ENCODE measurements around the gene RTEL1.
"Not testable (repeated sequence)": the region's sequence is repeated elsewhere in the genome, so short reads cannot be mapped to it uniquely, and the experiment has no call there.

Gene RTEL1

DNA sequence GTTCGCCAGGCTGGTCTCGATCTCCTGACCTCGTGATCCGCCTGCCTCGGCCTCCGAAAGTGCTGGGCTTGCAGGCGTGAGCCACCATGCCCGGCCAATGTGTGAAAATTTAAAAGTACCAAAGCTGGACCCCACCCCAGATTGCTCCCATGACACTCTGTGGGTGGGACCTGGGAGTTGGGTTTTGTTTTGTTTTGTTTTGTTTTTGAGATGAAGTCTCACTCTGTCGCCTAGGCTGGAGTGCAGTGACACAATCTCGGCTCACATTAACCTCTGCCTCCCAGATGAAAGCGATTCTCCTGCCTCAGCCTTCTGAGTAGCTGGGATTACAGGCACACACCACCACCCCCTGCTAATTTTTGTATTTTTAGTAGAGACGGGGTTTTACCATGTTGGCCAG, 13.6 kb downstream of the RTEL1 start:
- not testable (repeated sequence) for DNase-seq

DNA sequence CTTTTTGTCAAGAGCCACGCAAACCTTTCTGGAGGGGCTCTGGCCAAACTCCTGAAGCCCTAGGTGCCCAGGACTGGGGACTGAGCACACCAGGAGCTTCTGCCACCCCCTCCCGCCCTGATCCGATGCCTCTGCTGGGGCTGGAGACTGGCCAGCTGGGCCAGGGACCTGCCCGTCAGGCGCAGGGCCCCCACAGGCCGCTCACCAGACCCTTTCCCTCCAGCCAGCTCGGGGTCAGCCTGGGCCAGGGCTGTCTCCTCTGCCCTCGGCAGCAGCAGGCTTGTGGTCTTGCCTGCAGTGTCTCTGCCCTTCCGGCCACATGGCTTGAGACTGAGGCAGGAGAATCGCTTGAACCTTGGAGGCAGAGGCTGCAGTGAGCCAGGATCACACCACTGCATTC, 14.6 kb downstream of the RTEL1 start:
- DNase-seq: no peak

DNA sequence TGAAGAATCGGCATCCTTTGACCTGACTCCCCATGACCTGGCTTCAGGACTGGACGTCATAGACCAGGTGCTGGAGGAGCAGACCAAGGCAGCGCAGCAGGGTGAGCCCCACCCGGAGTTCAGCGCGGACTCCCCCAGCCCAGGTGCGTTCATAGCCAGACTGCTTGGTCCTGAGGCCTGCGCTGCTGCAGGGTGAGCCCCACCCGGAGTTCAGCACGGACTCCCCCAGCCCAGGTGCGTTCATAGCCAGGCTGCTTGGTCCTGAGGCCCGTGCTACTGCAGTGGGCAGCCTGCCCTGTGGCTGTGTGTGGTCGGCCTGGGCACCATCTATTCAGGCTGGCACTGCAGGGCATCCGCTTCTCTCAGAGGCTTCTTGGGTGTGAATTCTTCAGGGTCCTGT, 15.8 kb downstream of the RTEL1 start:
- DNase-seq: no peak

DNA sequence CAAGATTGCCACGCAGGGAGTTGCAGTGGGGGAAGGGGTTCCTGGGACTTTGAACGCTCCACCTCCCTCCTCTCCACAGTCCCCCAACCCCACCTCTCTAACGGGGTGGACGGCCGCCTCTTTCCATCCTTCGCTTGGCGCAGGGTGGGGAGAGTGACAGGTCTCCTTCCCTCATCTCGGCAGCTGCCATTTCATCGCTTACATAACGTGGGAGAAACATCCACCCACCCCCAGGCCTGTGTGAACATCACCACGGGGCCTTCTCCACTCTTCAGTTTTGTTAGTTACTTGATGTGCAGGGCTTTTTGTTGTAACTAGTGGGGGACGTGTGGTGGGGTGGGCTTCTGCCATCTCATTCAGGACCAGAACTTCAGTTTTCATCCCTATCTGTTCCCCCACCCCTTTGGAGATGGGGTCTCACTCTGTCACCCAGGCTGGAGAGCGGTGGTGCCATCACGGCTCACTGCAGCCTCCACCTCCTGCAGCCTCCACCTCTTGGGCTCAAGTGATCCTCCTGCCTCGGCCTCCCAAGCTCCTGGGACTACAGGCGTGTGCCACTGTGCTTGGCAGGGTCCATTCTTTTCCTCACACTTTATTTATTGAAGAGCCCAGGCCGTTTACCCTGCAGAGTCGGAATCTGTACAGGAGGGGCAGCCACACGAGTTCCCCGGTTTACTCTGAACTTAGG, 17.7 kb downstream of the RTEL1 start:
- no peak for DNase-seq

DNA sequence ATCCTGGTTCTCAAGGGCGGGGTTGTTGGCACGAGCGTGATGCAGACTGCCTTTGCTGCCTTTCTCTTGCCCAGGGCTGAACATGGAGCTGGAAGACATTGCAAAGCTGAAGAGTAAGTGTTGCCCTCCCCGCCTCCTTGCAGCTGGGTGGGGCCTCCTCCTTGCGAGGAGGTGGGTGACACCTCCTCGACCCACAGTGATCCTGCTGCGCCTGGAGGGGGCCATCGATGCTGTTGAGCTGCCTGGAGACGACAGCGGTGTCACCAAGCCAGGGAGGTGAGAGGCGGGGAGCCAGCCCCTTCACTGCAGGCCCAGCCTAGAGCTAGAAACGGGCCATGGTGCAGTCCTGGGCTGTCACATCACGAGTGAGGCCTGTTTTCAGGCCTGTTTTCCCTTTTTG, 20.0 kb downstream of the RTEL1 start:
- DNase-seq: no peak

DNA sequence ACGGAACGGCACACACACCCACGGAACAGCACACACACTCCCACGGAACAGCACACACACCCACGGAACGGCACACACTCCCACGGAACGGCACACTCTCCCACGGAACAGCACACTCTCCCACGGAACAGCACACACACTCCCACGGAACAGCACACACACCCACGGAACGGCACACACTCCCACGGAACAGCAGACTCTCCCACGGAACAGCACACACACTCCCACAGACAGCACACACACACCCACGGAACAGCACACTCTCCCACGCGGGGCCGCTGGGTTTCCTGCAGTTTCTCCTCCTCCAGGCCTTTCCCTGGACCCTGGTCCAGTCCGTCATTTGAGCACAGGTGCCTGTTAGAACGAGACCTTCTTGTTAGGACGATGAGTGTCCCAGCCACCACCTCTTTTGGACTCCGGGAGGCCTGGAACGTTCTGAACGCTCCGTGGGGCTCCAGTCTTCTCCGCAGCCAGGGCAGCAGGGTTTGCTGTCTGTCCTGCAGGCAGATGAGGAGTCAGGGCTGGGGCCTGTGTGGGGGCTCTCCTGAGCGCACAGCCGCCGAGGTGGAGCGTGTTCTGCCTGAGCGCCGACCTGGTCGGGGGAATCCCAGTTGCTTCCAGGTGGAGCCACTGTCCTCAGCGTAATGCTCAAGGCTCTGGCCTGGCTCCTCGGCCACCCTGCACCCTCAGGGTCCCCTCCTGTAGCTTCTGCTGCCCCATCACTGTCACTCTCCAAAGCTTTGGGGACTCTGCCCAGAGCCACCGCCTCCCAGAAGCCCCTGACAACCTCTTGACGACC, 20.8 kb downstream of the RTEL1 start:
- DNase-seq: no peak

DNA sequence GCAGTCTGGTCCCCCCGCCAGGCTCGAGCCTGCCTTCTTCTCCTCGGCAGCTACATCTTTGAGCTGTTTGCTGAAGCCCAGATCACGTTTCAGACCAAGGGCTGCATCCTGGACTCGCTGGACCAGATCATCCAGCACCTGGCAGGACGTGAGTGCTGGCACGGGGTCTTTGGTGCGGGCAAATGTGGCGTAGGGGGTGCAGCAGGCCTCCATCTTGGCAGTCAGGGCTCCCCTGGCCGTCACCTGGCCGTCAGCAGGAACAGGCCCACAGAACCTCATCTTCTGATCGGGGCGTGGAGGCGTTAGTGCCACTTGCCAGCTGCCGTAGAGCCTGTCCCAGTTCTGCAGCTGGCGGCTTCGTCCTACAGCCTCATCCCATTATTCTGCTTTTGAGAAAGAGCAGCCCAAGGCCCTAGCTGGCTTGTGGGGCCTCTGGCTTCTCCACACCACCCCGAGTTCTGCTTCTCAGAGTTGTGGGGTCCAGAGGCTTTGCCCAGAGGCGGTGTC, 21.7 kb downstream of the RTEL1 start:
- no peak for DNase-seq

DNA sequence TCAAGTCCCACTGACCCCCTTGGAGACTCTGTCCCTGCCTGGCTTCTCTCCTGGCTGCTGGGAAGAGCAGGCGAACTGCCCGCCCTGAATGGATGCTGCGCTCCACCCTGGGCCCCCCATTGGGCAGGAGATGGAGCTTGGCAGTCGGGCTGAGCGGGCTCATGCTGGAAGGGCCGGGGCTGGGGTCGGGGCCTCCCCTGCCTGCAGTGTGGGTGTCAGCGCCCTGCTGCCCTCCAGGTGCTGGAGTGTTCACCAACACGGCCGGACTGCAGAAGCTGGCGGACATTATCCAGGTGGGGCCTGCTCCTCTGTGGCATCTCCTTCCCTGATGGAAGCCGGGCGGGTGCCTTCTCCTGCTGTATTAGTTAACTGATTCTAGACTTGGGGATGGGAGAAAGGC, 22.3 kb downstream of the RTEL1 start:
- no peak for DNase-seq

DNA sequence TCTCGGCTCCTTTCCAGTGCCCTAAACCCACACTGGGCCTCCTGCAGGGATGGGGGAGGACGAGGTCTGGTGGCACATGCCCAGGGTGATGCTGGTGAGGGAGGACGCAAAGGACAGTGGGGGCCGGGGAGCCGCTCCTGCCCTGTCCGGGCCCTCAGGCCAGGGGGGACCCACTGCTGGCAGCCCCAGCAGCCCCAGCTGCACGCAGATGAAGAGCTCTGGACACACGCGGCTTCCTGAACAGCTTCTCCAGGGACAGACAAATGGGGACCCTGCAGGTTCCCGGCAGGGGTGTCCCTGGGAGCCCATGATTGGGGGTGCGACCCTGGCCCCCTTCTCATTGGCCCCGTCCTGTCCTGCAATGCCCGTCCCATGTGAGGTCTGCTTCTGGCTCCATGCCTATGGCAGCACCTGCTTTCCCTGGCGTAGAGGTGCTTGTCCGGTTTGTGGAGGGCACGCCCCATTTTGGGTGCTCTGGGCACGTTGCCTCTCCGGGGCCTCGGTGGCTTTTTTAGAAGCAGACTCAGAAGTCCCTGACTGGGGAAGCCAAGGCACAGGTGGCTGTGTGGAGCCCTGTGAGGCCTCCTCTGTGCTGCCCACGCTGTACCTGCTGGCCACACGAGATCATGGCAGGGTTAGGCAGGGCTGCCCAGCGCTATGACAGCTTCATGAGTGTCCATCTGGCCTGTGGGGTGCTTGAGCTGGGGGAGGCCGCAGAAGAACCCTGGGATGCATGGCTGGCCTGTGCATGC, 22.9 kb downstream of the RTEL1 start:
- no peak for DNase-seq

DNA sequence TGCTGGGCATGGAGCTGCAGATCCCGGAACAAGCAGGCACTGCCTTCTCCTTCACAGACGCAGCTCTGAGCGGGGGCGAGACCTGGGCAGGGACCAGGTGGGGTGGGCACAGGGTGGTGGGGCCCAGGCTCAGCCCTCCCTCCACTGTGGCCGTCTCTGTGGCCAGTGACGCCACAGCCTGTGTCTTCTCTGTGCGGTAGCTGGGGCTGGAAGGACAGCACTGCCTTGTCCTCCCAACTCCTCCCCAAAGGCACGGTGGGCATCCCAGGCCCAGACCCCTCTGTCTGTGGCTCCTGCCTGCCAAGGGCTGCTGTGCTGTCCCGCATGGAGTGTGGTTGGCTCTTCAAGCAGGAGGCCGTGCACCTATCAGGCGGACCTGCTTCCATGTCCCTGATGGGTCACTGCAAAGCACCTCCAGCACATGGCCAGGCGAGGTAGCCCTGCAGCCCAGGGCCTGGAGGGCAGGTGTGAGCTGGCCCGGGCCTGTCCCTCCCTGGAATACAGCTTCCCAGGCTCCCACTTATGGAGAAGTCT, 23.6 kb downstream of the RTEL1 start:
- DNase-seq: no peak

DNA sequence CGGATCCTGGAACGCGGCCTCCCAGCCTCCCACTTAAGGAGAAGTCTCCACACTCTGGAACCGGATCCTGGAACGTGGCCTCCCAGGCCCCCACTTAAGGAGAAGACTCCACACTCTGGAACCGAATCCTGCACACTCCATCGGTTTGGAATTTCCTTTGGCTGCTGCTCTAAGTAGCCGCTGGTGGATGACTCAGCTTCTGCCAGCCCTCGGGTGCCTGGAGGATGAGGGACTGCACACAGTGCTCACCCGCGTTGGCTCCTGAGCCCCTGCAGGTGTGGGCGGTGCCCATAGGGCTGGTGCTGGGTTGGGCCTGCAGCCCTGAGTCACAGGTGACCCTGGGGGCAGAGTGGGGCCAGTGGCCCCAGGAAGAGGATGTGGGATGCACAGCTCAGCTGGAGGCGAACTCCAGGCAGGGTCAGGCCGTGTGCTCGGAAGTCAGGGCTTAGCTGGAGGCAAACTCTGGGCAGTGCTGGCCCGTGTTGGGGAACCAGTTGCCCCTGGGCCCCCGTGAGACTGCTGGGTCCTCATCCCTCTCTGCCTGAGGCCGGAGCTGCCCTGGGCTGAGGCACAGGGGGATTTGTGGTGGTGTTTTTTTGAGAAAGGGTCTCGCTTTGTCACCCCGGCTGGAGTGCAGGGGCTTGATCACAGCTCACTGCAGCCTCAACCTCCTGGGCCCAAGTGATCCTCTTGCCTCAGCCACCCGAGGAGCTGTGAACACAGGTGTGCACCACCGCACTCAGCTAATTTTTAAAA, 24.4 kb downstream of the RTEL1 start:
- DNase-seq: no peak

DNA sequence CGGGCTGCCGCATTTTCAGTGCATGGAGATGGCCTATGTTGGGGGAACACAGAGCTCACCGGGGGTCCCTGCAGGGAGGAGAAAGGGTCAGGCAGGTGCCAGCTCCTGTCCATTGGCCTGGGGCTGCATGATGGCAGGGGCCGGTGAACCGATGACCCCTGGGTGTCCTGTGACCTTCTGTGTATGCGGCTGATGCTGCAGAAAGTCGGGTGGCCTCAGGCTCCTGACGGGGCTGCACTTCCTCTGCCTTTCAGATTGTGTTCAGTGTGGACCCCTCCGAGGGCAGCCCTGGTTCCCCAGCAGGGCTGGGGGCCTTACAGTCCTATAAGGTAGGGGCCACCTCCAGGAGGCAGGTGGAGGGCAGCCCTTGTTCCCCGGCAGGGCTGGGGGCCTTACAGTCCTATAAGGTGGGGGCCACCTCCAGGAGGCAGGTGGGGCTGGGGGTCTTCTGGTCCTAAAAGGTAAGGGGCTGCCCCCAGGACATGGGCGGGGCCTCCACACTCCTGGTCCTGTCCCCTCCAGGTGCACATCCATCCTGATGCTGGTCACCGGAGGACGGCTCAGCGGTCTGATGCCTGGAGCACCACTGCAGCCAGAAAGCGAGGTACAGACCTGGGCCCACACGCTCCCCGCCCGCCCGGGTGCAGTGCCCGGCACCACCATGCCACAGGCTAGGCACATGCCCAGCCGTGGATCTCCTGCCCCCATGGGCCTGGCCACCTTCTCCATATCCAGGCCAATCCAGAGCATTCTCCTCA, 27.3 kb downstream of the RTEL1 start:
- no peak for DNase-seq

DNA sequence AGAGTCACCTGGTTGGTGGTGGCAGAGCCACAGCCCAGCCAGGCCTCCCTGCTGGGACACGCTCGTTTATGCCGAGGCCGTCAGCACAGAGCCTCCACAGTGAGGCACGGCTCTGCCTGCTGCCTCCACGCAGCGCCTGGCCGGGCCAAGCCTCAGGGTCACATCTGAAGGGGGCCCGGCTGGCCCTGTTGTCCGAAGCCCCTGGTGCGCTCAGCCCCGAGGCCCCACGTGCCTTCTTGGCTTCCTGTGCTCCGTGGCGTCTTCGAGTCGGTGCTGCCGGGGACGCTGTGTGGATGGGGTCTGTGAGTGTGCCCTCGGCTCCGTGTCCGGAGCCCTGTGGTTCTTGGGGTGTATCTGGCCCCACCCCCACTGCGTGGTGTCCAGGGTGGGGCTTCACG, 28.0 kb downstream of the RTEL1 start:
- DNase-seq: no peak

DNA sequence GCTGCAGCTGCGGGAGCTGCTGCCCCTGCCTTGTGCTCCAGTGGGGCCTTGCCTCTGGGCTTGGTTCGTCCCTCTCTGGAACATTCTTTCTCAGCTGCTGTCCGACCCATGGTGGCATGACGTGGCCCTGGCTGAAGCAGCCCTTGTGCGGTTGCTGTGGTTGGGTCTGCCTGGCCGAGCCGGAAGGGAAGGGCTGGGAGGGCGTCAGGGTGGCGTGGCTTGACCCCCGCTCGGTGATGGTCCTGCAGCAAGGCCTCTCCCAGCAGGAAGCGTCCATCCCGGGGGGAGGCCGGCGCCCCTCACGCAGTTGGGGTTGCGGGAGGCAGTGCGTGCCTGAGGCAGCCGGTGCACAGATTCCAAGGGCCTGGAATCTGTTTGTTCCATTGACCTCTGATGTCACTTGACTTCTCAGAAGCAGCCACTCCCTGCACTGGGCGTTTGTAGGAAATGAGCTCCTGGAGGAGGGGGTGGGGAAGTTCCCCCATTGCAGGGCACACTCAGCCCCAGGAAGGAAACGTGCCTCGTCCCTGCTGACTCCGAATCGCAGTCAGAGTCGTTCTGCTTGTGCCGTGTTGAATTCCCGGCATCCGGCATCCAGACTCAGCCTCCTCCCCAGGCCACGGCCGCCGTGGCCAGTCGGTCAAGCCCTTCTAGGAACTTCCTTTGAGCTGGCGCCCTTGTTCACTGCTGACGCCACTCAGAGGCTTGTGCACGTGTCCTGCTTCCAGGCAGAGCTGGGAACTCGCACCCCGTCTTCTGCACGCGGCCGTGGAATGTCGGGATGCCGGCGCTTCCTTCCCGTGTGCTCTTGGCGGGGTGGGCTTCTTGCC, 28.6 kb downstream of the RTEL1 start:
- DNase-seq: no peak

DNA sequence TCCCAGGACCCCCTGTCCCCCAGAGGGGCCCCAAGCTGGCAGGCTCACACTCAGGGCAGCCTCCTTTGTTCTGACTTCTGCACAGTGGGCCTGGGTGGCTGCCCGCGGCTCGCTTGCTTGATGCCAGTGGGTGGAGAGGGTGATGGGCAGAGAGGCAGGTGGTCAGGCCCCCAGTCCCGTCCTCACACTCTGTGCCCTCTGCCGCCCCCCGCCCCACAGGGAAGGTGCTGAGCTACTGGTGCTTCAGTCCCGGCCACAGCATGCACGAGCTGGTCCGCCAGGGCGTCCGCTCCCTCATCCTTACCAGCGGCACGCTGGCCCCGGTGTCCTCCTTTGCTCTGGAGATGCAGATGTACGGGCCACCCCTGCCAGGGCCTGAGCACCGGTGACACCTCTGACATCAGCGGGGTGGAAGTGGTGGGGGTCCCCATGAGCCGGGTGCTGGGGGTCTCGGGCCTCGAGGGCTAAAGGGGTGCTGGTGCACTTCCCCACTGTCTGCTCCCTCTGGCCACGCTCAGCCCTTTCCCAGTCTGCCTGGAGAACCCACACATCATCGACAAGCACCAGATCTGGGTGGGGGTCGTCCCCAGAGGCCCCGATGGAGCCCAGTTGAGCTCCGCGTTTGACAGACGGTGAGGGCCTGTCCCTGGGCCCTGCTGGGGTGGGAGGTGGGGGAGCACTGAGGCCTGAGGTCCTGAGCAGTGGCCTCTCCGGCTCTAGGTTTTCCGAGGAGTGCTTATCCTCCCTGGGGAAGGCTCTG, 29.5 kb downstream of the RTEL1 start:
- no peak for DNase-seq

DNA sequence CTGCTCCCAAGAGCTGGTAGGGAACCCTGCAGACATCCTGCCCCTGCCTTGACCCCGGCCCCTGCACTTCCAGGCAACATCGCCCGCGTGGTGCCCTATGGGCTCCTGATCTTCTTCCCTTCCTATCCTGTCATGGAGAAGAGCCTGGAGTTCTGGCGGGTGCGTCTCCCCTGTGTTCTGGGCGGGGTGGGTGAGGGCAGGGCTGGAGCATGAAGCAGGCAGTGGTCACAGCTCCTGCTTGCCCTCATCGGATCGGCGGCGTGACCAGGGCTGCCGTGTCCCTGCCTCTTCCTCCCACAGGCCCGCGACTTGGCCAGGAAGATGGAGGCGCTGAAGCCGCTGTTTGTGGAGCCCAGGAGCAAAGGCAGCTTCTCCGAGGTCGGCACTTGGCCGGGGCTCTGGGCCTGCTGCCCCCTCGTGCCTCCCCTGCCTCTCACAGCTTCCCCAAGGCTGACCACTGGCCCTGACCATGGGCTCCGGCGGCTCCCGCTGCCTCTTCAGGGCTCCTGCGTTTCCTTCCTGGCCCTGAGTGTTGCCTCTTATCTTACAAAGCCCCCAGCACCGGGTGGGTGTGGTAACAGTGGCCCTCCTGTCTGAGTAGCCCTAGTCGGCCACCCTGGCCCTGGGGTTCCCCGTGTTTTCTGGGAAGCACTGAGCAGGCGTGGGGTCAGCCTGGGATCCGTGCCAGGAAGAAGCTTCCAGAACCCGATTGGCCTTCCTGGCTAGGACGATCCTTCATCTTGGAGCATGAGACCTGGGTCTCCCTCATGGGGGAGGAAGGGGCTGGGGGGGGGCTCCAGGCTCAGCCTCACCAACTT, 30.3 kb downstream of the RTEL1 start:
- no peak for DNase-seq

DNA sequence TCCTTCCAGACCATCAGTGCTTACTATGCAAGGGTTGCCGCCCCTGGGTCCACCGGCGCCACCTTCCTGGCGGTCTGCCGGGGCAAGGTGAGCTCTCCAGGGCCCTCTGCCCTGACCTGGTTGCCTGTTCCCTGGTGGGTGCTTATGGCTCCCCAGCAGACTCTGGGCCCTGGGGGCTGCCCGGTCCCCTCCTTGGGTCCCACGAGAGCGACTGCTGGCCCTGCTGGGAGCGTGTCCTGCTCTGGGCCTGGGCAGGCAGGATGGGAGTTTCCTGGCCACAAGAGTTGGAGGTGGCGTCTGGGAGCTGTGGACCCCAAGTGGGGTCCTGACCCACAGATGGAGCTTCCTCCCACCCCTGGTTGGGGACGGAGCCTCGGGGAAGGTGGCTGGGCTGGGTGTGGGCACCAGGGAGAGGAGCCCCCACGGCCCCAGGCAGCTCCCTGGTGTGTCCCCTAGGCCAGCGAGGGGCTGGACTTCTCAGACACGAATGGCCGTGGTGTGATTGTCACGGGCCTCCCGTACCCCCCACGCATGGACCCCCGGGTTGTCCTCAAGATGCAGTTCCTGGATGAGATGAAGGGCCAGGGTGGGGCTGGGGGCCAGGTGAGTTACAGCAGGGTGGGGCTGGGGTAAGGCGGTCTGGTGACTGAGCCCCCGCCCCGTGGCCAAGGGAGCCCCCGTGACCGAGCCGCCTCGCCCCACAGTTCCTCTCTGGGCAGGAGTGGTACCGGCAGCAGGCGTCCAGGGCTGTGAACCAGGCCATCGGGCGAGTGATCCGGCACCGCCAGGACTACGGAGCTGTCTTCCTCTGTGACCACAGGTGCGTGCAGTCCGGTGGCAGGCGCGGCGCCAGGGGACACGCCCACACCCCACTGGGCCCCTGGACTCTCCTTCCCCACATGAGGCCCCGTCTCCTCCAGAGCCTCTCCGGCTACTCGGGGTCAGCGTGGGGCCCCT, 31.2 kb downstream of the RTEL1 start:
- no peak for DNase-seq

Data from T-helper 9 cell (primary cell).